HFFc6 (cell line): Measurements from ENCODE around the gene FLRT1. TPM values are rescaled to one million over a fixed set of nuclear protein-coding genes. Genes with fewer than 3 reads are reported as not detected.
"Not testable (repeated sequence)": the region's sequence is repeated elsewhere in the genome, so short reads cannot be mapped to it uniquely, and the experiment has no call there.

Experiments used
- DNase-seq: peaks from one replicate; pipeline ENCODE4 v3.0.0-alpha.2; 2018
- H3K27ac Mint-ChIP-seq: 2 replicates; pipeline ENCODE4 v1.8.0; 2020; ENCODE audit warnings: mild to moderate bottlenecking, mixed read lengths
- H3K27me3 Mint-ChIP-seq: 2 replicates; pipeline ENCODE4 v1.8.0; 2021; ENCODE audit warnings: mild to moderate bottlenecking, moderate library complexity, mixed read lengths; ENCODE audit not compliant: insufficient read depth
- H3K36me3 Mint-ChIP-seq: 2 replicates; pipeline ENCODE4 v1.8.0; 2021; ENCODE audit warnings: low read depth, mixed read lengths
- H3K4me1 Mint-ChIP-seq: 2 replicates; pipeline ENCODE4 v1.8.0; 2020; ENCODE audit warnings: low read depth, mixed read lengths
- H3K4me3 Mint-ChIP-seq: 2 replicates; pipeline ENCODE4 v1.8.0; 2020; ENCODE audit warnings: mild to moderate bottlenecking, moderate library complexity, mixed read lengths
- H3K9me3 Mint-ChIP-seq: 2 replicates; pipeline ENCODE4 v1.8.0; 2020; ENCODE audit warnings: mild to moderate bottlenecking, mixed read lengths
- CTCF ChIP-seq: fragments of 200-600 bp; sonication (generic); IDR thresholded peaks from 2 replicates; pipeline ENCODE4 v1.5.0; 2021; ENCODE audit warnings: antibody characterized with exemption, mild to moderate bottlenecking
- total RNA-seq, 6 experiments: library from RNA; stranded (reverse); fragmentation: NEBNext Ultra II Directional; extraction: Animal tissue kit (Norgen Biotek cat#: 25700); gene quantifications; 2 replicates in 1 of 6; 3 replicates in 5 of 6; pipeline ENCODE4 v1.2.3, GENCODE V29; 2021

Gene FLRT1
- total RNA-seq, 6 experiments from 2014 or later = 0.07 to 0.38 (median 0.30) TPM; not detected in 1

- Mint-ChIP-seq H3K9me3 (no peaks in the 10 kb centered on the region), H3K4me1 (no peaks in the 10 kb centered on the region), H3K36me3 (no peaks in the 10 kb centered on the region), H3K4me3 (no peak overlapping the region), H3K27me3 (peaks cover 10% of the 10 kb centered on the region), H3K27ac (no peak overlapping the region)
- DNase-seq = no peak
- TF ChIP-seq CTCF = no peak
Measured at GRCh38 chr11:64043545-64043944, 7.8 kb downstream of the FLRT1 start.

- no peak for TF ChIP-seq CTCF
- Mint-ChIP-seq H3K4me1 (no peaks in the 10 kb centered on the region), H3K36me3 (no peaks in the 10 kb centered on the region), H3K27me3 (peaks cover 11% of the 10 kb centered on the region), H3K4me3 (no peak overlapping the region), H3K9me3 (no peaks in the 10 kb centered on the region), H3K27ac (no peak overlapping the region)
- DNase-seq = no peak
Measured at GRCh38 chr11:64044730-64045393, 9.1 kb downstream of the FLRT1 start.

- Mint-ChIP-seq H3K4me1 (no peaks in the 10 kb centered on the region), H3K36me3 (no peaks in the 10 kb centered on the region), H3K27ac (no peak overlapping the region), H3K27me3 (peaks cover 12% of the 10 kb centered on the region), H3K9me3 (no peaks in the 10 kb centered on the region), H3K4me3 (no peak overlapping the region)
- DNase-seq = no peak
- no peak for TF ChIP-seq CTCF
Measured at GRCh38 chr11:64045700-64046099, 10.0 kb downstream of the FLRT1 start.

- H3K27me3 Mint-ChIP-seq = peaks cover 11% of the 10 kb centered on the region
- not testable (repeated sequence) for H3K9me3 Mint-ChIP-seq, H3K4me1 Mint-ChIP-seq, H3K4me3 Mint-ChIP-seq, DNase-seq, H3K27ac Mint-ChIP-seq, H3K36me3 Mint-ChIP-seq
Measured at GRCh38 chr11:64047373-64047772, 11.6 kb downstream of the FLRT1 start.

GRCh38 chr11:64048042-64048854 lies 12.5 kb downstream of the FLRT1 start:
- H3K4me1 Mint-ChIP-seq = no peaks in the 10 kb centered on the region
- no peak for DNase-seq
- peaks cover 9% of the 10 kb centered on the region for H3K27me3 Mint-ChIP-seq
- no peak overlapping the region for H3K4me3 Mint-ChIP-seq
- H3K27ac Mint-ChIP-seq = no peak overlapping the region
- H3K9me3 Mint-ChIP-seq = no peaks in the 10 kb centered on the region
- H3K36me3 Mint-ChIP-seq = no peaks in the 10 kb centered on the region
- no peak for TF ChIP-seq CTCF

GRCh38 chr11:64049509-64049908 lies 13.8 kb downstream of the FLRT1 start:
- DNase-seq = no peak
- TF ChIP-seq CTCF = no peak
- Mint-ChIP-seq H3K4me1 (no peaks in the 10 kb centered on the region), H3K9me3 (no peaks in the 10 kb centered on the region), H3K27me3 (peaks cover 5% of the 10 kb centered on the region), H3K27ac (no peak overlapping the region), H3K4me3 (no peak overlapping the region), H3K36me3 (no peaks in the 10 kb centered on the region)
